Adrenal gland (tissue), 12 donors: Measurements from ENCODE around the gene RAD51B. TPM values are rescaled to one million over a fixed set of nuclear protein-coding genes. Genes with fewer than 3 reads are reported as not detected.

Experiments used
- DNase-seq, 7 donors: peaks; one replicate each; pipeline ENCODE4 v3.0.0-alpha.2; 2019 to 2020
- H3K27ac ChIP-seq, 5 donors: fragments of 200-600 bp; sonication (generic) in 4 of 5; 1 replicate in 3 of 5; 2 replicates in 2 of 5; pipeline versions ENCODE4 v1.5.1 to v1.8.0; 2016 to 2020; ENCODE audit warnings: mild to moderate bottlenecking in 1 of 5
- H3K27me3 ChIP-seq: fragments of 200-600 bp; 2 replicates; pipeline ENCODE4 v1.8.0; 2021
- H3K36me3 ChIP-seq, 2 donors: fragments of 200-600 bp; replicated peaks in 1 of 2; 1 replicate in 1 of 2; 2 replicates in 1 of 2; pipeline versions ENCODE4 v1.5.1 to v1.8.0; 2018 to 2022
- H3K4me1 ChIP-seq, 2 donors: fragments of 200-600 bp; replicated peaks in 1 of 2; 1 replicate in 1 of 2; 2 replicates in 1 of 2; pipeline versions ENCODE4 v1.5.1 to v1.8.0; 2018 to 2021
- H3K4me3 ChIP-seq, 4 donors: fragments of 200-600 bp; sonication (generic) in 3 of 4; one replicate each; pipeline ENCODE4 v1.5.1; 2016 to 2018
- H3K9me3 ChIP-seq, 3 donors: fragments of 200-600 bp; sonication (generic) in 1 of 3; replicated peaks in 1 of 3; 1 replicate in 2 of 3; 2 replicates in 1 of 3; pipeline versions ENCODE4 v1.5.1 to v1.8.0; 2016 to 2021
- POLR2A ChIP-seq, 2 donors: fragments of 450-650 bp; IDR thresholded peaks; one replicate each; pipeline ENCODE4 v1.6.1; 2017; ENCODE audit warnings: antibody characterized with exemption in 2 of 2, mild to moderate bottlenecking in 2 of 2, moderate library complexity in 1 of 2
- WGBS, 4 donors: extraction: QIAGEN DNeasy Blood & Tissue Kit in 2 of 4; methylation state at CpG; one replicate each; pipeline versions ENCODE4 v1.1.5 to v1.1.7; 2013 to 2017; 5-methylcytosine and 5-hydroxymethylcytosine counted together
- intact Hi-C, 2 donors: fragments of 100-400 bp; cut with DNase I; formaldehyde crosslinking; loops; one replicate each; pipeline versions ENCODE4 v1.14.1 to v1.15.0; 2022 to 2023
- polyA plus RNA-seq, 3 donors: library from polyadenylated mRNA; stranded (reverse); fragments of 200-250 nt in 2 of 3; fragments of 350-450 nt in 1 of 3; fragmentation: Illumina TruSeq in 1 of 3; extraction: RNeasy Lipid Tissue Mini Kit (QIAGEN cat#74804) in 1 of 3; gene quantifications; one replicate each; pipeline ENCODE4 v1.2.3, GENCODE V29; 2013 to 2014
- total RNA-seq, 9 donors: library from RNA; depleted of rRNA in 4 of 9; stranded (reverse); fragments of >200 nt in 4 of 9; fragments of 120-200 nt in 1 of 9; fragmentation: NEBNext Ultra II Directional in 1 of 9; extraction: Animal tissue kit (Norgen Biotek cat#: 25700) in 1 of 9; gene quantifications; one replicate each; pipeline versions ENCODE4 v1.1.0 to v1.2.4, GENCODE V29; 2013 to 2023
- TF ChIP-seq, protein P1 (sequence below), 6 experiments: fragments of 450-650 bp in 4 of 6; fragments of 200-600 bp in 2 of 6; sonication (generic) in 1 of 6; IDR thresholded peaks; 1 replicate in 5 of 6; 2 replicates in 1 of 6; pipeline versions ENCODE4 v1.5.1 to v1.8.0; 2016 to 2021; ENCODE audit warnings: antibody characterized with exemption in 6 of 6, mild to moderate bottlenecking in 2 of 6, moderate library complexity in 1 of 6
- donor health status: healthy with polysubstance abuse.
- donor health status: Bipolar disorder and iron deficiency.
- donor health status: DM: yes; HTN: yes; CAD: no.
- donor health status: DM: no; HTN: no; CAD: no.
- donor health status: DM: no; HTN: no; CAD: no.
- donor health status: DM: yes; HTN: yes; CAD: no.

The RAD51B gene
- total and polyA plus RNA-seq, 12 donors, result 2.3 to 24.6 (median 12.4) TPM

DNA sequence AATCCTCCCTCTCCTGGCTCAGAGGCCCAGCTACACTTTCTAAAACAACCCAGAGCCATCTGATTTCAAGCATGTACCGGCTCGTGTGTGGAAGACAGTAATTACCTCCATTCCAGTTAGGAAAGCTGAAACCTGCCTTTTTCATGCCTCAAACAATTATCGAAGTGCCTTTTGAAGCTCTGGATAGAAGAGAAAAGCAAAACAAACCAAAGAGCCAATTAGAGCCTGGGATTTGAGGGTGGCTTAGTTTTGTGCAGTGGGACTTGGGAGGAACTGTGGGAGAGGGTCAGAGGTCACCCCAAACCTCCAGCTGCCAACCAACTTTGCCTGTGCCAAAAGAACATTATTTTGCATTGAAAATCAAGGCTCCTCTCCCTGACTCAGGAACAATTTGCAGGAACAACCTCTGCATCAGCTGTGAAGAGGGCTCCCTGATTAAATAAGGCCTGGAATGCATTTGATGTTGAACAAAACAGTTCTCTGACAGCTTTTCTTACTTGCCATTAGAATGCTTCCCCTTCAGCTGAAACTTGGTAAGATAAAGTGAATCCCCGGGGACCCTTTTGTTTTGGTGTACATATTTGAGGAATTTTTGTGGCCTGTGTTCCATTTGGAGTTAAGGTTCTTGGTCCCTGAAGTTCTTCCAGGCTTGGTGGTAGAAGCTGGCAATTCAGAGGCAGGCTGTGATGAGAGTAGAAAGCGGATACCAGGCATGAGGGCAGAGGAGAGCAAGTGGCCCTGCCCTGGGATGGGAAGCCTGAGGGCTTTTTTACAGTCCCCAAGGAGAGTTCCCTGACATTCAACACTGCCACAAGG, 703.1 kb downstream of the RAD51B start:
- H3K4me3 ChIP-seq, result no peak overlapping the region
- TF ChIP-seq POLR2A (IDR thresholded peaks at IDR 0.05), result no peak
- TF ChIP-seq, protein P1, sequence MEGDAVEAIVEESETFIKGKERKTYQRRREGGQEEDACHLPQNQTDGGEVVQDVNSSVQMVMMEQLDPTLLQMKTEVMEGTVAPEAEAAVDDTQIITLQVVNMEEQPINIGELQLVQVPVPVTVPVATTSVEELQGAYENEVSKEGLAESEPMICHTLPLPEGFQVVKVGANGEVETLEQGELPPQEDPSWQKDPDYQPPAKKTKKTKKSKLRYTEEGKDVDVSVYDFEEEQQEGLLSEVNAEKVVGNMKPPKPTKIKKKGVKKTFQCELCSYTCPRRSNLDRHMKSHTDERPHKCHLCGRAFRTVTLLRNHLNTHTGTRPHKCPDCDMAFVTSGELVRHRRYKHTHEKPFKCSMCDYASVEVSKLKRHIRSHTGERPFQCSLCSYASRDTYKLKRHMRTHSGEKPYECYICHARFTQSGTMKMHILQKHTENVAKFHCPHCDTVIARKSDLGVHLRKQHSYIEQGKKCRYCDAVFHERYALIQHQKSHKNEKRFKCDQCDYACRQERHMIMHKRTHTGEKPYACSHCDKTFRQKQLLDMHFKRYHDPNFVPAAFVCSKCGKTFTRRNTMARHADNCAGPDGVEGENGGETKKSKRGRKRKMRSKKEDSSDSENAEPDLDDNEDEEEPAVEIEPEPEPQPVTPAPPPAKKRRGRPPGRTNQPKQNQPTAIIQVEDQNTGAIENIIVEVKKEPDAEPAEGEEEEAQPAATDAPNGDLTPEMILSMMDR (IDR thresholded peaks at IDR 0.05), result no peak
- peak in 1 of 7 donors; percentile 13 for DNase-seq
- H3K4me1 ChIP-seq, result peaks cover 0 to 43% of the 10 kb centered on the region in 2 donors
- intact Hi-C loops, result loop anchor here (10.0 kb wide), 1 partner anchor 262 kb away; no protein-coding TSS in a partner anchor
- H3K27ac ChIP-seq, result peak overlapping the region in 2 of 5 donors; percentile 28 to 60
- H3K27me3 ChIP-seq, result no peaks in the 10 kb centered on the region
- no peaks in the 10 kb centered on the region for H3K36me3 ChIP-seq
- H3K9me3 ChIP-seq, result no peaks in the 10 kb centered on the region
- WGBS, 4 donors, result 77 to 87% (median 81%) methylated on average over 5 of the region's 5 CpGs

DNA sequence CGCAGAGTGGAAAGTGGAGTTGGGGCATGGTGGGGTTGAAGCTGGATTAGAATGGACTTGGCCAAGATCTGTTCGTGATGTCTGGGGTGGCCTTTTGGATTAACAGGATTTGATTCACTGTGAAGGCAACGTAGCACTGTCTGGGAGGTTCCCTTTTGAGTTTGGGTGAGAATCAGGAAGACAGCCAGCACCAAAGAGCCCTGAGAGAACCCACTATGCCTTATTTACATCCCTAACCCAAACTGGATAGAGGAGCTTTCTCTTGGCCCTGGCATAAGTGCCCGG, 703.7 kb downstream of the RAD51B start:
- 82 to 94% (median 90%) methylated on average over 4 of the region's 4 CpGs for WGBS, 4 donors
- intact Hi-C loops, result loop anchor here (10.0 kb wide), 1 partner anchor 262 kb away; no protein-coding TSS in a partner anchor
- Histone ChIP-seq H3K9me3 (no peaks in the 10 kb centered on the region), H3K4me3 (no peak overlapping the region), H3K36me3 (no peaks in the 10 kb centered on the region), H3K4me1 (peaks cover 0 to 47% of the 10 kb centered on the region in 2 donors), H3K27me3 (no peaks in the 10 kb centered on the region), H3K27ac (peak overlapping the region in 1 of 5 donors; percentile 60)
- no peak for DNase-seq
- no peak for TF ChIP-seq POLR2A (IDR thresholded peaks at IDR 0.05)
- TF ChIP-seq, protein P1 (IDR thresholded peaks at IDR 0.05), result no peak

DNA sequence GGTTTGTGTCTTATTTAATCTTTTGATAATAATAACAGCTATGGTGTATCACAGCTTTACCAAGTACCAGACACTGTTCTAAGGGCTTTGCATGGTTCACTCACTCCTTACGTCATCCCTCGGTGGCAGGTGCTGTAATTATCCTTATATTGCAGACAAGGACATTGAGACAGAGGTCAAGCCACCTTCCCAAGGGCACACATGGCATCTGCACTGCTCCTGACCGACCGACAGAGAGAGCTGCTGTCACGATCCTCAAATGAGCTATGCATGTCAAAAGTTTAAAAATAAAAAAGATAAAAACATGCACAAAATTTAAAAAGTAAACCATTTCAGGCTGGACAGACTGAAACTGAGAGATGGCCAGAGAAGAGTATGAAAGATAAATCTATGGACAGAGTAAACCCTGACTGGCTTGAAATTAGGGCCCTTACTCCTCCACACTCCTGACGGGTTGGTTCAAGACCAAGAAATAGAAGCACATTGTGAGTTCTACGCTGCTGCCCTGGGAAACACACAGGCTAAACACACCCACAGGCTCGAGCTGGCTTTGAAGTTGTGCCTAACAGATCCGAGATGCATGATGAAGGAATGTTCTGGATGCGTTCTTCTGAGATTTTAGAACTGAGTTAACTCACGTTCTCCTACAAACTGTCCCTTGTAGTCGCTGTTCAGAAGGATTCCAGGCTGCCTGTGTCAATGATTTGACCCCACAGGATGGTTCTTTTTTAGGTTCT, 704.6 kb downstream of the RAD51B start:
- no peaks in the 10 kb centered on the region for H3K36me3 ChIP-seq
- intact Hi-C loops, result loop anchor here (10.0 kb wide), 1 partner anchor 261 kb away; no protein-coding TSS in a partner anchor
- H3K9me3 ChIP-seq, result no peaks in the 10 kb centered on the region
- DNase-seq, result peak; percentile 40 to 69 (median 63)
- WGBS, 4 donors, result 60 to 70% (median 63%) methylated on average over 12 of the region's 12 CpGs
- TF ChIP-seq, protein P1 (IDR thresholded peaks at IDR 0.05), result peak; percentile 24 to 71 (median 58)
- no peak for TF ChIP-seq POLR2A (IDR thresholded peaks at IDR 0.05)
- no peaks in the 10 kb centered on the region for H3K27me3 ChIP-seq
- peak overlapping the region in 2 of 5 donors; percentile 30 to 39 for H3K27ac ChIP-seq
- H3K4me3 ChIP-seq, result no peak overlapping the region
- H3K4me1 ChIP-seq, result peaks cover 0 to 42% of the 10 kb centered on the region in 2 donors

DNA sequence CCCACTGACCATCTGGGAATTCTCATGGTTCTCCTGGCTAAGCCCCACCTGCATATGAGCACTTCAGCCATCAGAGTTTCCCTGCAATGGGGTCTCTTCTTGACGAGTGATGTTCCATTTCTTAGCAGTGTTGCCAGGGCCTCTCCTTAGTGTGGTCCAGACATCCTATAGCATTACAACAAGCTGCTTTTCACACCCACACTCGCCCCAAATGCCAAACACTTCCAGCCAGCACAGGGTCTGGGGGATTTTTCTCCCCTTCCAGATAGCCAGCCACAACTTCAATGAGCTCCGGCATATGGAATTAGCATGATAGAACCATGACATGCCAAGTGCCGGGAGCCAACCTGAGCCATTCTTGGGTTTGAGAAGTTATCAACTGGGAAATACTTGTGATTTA, 705.9 kb downstream of the RAD51B start:
- intact Hi-C loops, result loop anchor here (10.0 kb wide), 1 partner anchor 259 kb away; no protein-coding TSS in a partner anchor

More for the DNA sequence above, 705.9 kb downstream of the RAD51B start:
- peaks cover 0 to 3% (median 0%) of the 10 kb centered on the region in 3 donors for H3K9me3 ChIP-seq
- H3K27me3 ChIP-seq, result no peaks in the 10 kb centered on the region
- no peaks in the 10 kb centered on the region for H3K36me3 ChIP-seq
- no peak for TF ChIP-seq POLR2A (IDR thresholded peaks at IDR 0.05)
- TF ChIP-seq, protein P1 (IDR thresholded peaks at IDR 0.05), result no peak
- peaks cover 0 to 32% of the 10 kb centered on the region in 2 donors for H3K4me1 ChIP-seq
- no peak for DNase-seq
- H3K4me3 ChIP-seq, result no peak overlapping the region
- H3K27ac ChIP-seq, result no peak overlapping the region
- WGBS, 4 donors, result 93 to 99% (median 96%) methylated on average over 4 of the region's 4 CpGs
